Liver (tissue), 9 donors: ENCODE measurements around the gene ADRA2C. TPM values are rescaled to one million over a fixed set of nuclear protein-coding genes. Genes with fewer than 3 reads are reported as not detected.

ENCODE experiments used
- DNase-seq: peaks from one replicate; pipeline ENCODE4 v3.0.0-alpha.2; 2017; ENCODE audit warnings: low spot score
- H3K27ac ChIP-seq, 2 donors: one replicate each; pipeline ENCODE4 v1.7.0; 2013; ENCODE audit warnings: inconsistent platforms in 2 of 2, low read length in 2 of 2, control low read depth in 1 of 2, low read depth in 1 of 2, mild to moderate bottlenecking in 1 of 2
- H3K27me3 ChIP-seq, 4 donors: one replicate each; pipeline versions ENCODE4 v1.6.1 to v1.7.0; 2013; ENCODE audit warnings: low read length in 3 of 4, inconsistent platforms in 1 of 4, mild to moderate bottlenecking in 1 of 4, moderate library complexity in 1 of 4; ENCODE audit not compliant: control insufficient read depth in 4 of 4, insufficient read depth in 4 of 4
- H3K36me3 ChIP-seq, 4 donors: one replicate each; pipeline versions ENCODE4 v1.6.1 to v1.7.0; 2013; ENCODE audit warnings: low read length in 3 of 4, mild to moderate bottlenecking in 3 of 4, low read depth in 1 of 4, moderate library complexity in 1 of 4; ENCODE audit not compliant: control insufficient read depth in 4 of 4, insufficient read depth in 3 of 4
- H3K4me1 ChIP-seq, 4 donors: one replicate each; pipeline versions ENCODE4 v1.6.1 to v1.7.0; 2013; ENCODE audit warnings: low read length in 3 of 4, mild to moderate bottlenecking in 3 of 4, moderate library complexity in 1 of 4; ENCODE audit not compliant: control insufficient read depth in 4 of 4, insufficient read depth in 4 of 4
- H3K4me3 ChIP-seq, 3 donors: one replicate each; pipeline versions ENCODE4 v1.6.1 to v1.7.0; 2013; ENCODE audit warnings: low read length in 3 of 3, control low read depth in 1 of 3, low read depth in 1 of 3, mild to moderate bottlenecking in 1 of 3
- H3K9ac ChIP-seq, 2 donors: one replicate each; pipeline ENCODE4 v1.7.0; 2013; ENCODE audit warnings: low read length in 2 of 2, mild to moderate bottlenecking in 2 of 2, moderate library complexity in 2 of 2, control low read depth in 1 of 2, low read depth in 1 of 2
- H3K9me3 ChIP-seq, 4 donors: one replicate each; pipeline versions ENCODE4 v1.6.1 to v1.7.0; 2013; ENCODE audit warnings: low read length in 3 of 4; ENCODE audit not compliant: control insufficient read depth in 4 of 4
- EGR1 ChIP-seq, 2 donors: IDR thresholded peaks; 2 replicates each; pipeline ENCODE4 v1.6.1; 2016 to 2018; ENCODE audit warnings: antibody characterized with exemption in 2 of 2, low read depth in 2 of 2
- FOXA1 ChIP-seq: IDR thresholded peaks from 2 replicates; pipeline ENCODE4 v1.6.1; 2016; ENCODE audit warnings: antibody characterized with exemption
- FOXA2 ChIP-seq: IDR thresholded peaks from 2 replicates; pipeline ENCODE4 v1.6.1; 2016; ENCODE audit warnings: antibody characterized with exemption
- GABPA ChIP-seq, 2 donors: IDR thresholded peaks in 1 of 2; conservative IDR thresholded peaks in 1 of 2; 2 replicates each; pipeline ENCODE4 v1.6.1; 2016; ENCODE audit warnings: antibody characterized with exemption in 2 of 2, mild to moderate bottlenecking in 1 of 2, moderate library complexity in 1 of 2
- HNF4A ChIP-seq, 2 donors: conservative IDR thresholded peaks; 2 replicates each; pipeline ENCODE4 v1.6.1; 2016; ENCODE audit warnings: antibody characterized with exemption in 2 of 2, mild to moderate bottlenecking in 2 of 2
- HNF4G ChIP-seq: IDR thresholded peaks from 2 replicates; pipeline ENCODE4 v1.6.1; 2016; ENCODE audit warnings: antibody characterized with exemption
- JUND ChIP-seq, 2 donors: IDR thresholded peaks; 2 replicates each; pipeline ENCODE4 v1.6.1; 2016; ENCODE audit warnings: antibody characterized with exemption in 2 of 2
- NR2F2 ChIP-seq: IDR thresholded peaks from 2 replicates; pipeline ENCODE4 v1.6.1; 2016; ENCODE audit warnings: antibody characterized with exemption
- RAD21 ChIP-seq, 2 donors: IDR thresholded peaks; 2 replicates each; pipeline ENCODE4 v1.6.1; 2016; ENCODE audit warnings: antibody characterized with exemption in 2 of 2, mild to moderate bottlenecking in 2 of 2
- RXRA ChIP-seq, 2 donors: IDR thresholded peaks; 2 replicates each; pipeline ENCODE4 v1.6.1; 2017 to 2018; ENCODE audit warnings: antibody characterized with exemption in 2 of 2, mild to moderate bottlenecking in 1 of 2
- TAF1 ChIP-seq: conservative IDR thresholded peaks from 2 replicates; pipeline ENCODE4 v1.6.1; 2016; ENCODE audit warnings: antibody characterized with exemption, mild to moderate bottlenecking
- YY1 ChIP-seq: IDR thresholded peaks from 2 replicates; pipeline ENCODE4 v1.6.1; 2016; ENCODE audit warnings: antibody characterized with exemption, mild to moderate bottlenecking
- WGBS: extraction: QIAGEN DNeasy Blood & Tissue Kit; methylation state at CpG from one replicate; pipeline ENCODE4 v1.1.7; 2013; 5-methylcytosine and 5-hydroxymethylcytosine counted together
- polyA plus RNA-seq, 2 donors: library from polyadenylated mRNA; stranded (reverse) in 1 of 2; unstranded in 1 of 2; fragments of 200-250 nt in 1 of 2; fragments of >200 nt in 1 of 2; fragmentation: Nextera tagmentation in 1 of 2; extraction: Ambion mirVana in 1 of 2; gene quantifications; one replicate each; pipeline versions ENCODE4 v1.2.1 to v1.2.3, GENCODE V29; 2013 to 2015
- total RNA-seq, 2 donors: library from RNA; depleted of rRNA; stranded (reverse); fragments of >200 nt; gene quantifications; one replicate each; pipeline ENCODE4 v1.2.3, GENCODE V29; 2014
- TF ChIP-seq, protein P1 (sequence below): fragments of 150-350 bp; IDR thresholded peaks from 2 replicates; pipeline ENCODE4 v1.5.1; 2017; ENCODE audit warnings: improper control_type of control experiment, low read depth, low read length; ENCODE audit not compliant: missing input control
- TF ChIP-seq, protein P2 (sequence below): IDR thresholded peaks from 2 replicates; pipeline ENCODE4 v1.6.1; 2016; ENCODE audit warnings: antibody characterized with exemption
- TF ChIP-seq, protein P3 (sequence below): IDR thresholded peaks from 2 replicates; pipeline ENCODE4 v1.6.1; 2016; ENCODE audit warnings: antibody characterized with exemption, mild to moderate bottlenecking
- donor health status: healthy.
- donor health status: healthy.
- donor health status: healthy.
- donor health status: healthy.
- donor health status: healthy.

ADRA2C gene
- total and polyA plus RNA-seq, 4 donors: 0.19 to 1.1 (median 0.28) TPM; not detected in 1

DNA sequence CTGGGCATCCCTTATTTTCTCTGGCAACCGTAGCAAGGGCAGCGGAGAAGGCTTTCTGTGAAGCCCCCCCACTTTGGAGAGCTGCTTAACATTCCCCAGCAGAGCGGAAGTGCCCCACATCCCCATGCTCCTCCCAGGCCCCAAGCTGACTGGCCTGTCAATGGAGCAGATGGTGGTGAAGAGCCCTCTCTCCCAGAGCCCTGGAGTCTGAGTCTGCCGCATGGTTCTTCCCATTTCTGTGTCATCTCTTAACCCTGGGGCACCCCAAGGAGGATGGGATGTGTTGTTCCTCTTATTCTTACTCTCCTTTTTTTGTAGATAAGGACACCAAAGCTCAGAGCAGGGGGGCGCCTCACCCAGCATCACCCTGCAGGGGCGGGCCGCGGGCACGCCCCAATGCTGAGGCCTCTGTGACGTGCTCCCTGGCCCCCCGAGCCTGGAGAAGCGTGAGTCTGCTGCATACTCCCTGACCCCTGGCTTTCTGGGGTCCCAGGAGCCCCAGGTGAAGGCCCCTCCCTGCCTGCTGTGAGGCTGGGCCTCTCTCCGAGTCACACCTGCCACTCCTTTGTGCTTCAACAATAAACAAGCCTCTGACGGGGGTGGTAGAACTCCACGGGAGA is 35.9 kb downstream of the ADRA2C start (continued):
- no peak for TF ChIP-seq GABPA (IDR thresholded peaks at IDR 0.05 in 1 of 2, conservative IDR thresholded peaks at IDR 0.05 in 1 of 2)
- TF ChIP-seq TAF1: no peak

DNA sequence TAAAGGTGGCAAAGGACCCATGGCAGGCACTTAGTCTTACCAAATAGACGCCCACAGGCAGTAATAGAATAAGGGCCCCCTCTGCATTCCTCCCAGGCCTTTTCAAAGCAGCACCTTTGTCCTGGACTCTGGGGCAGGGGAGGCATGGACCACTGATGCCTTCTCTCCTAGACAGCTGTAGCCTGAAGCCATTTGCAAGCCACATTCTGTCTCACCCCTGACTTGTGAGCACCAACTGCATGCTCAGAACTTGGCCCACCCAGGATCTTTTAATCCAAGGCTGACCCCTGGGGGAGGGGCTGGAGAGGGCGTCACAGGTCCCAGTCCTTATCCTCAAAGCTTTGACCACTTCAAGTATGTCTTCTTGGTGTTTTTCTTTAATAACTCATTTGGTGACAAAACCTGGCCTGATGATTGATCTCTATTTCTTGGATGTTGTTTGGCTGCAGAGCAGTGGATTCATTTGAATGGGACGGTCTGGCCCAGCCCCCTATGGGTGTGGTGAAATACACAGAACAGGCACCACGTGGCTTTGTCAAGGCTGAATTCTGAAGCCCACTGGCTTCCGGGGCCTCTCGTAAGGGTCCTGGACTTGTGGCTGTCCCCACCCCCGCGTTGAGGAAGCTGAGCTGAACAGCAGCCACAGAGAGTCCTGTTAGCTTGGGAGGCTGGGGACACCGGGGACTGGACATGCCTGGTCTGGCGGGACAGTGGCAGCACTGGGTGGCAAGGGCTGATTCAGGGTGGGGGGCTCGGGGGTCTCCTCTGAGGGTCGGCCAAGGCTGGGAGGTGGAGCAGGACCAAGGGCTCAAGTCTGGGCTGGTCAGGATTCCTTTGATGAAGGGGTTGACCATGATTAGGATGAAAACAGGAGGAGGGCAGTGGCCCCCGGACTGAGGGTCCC is 36.6 kb downstream of the ADRA2C start:
- Histone ChIP-seq H3K9me3 (no peaks in the 10 kb centered on the region), H3K27me3 (peaks cover 0 to 2% (median 0%) of the 10 kb centered on the region in 4 donors), H3K9ac (no peak overlapping the region), H3K27ac (no peak overlapping the region), H3K4me3 (no peak overlapping the region), H3K4me1 (no peaks in the 10 kb centered on the region), H3K36me3 (no peaks in the 10 kb centered on the region)
- DNase-seq: no peak
- no peak for TF ChIP-seq YY1
- no peak for TF ChIP-seq RXRA (IDR thresholded peaks at IDR 0.05)
- no peak for TF ChIP-seq FOXA2
- TF ChIP-seq HNF4A (conservative IDR thresholded peaks at IDR 0.05): no peak
- TF ChIP-seq RAD21 (IDR thresholded peaks at IDR 0.05): no peak
- no peak for TF ChIP-seq EGR1 (IDR thresholded peaks at IDR 0.05; ENCODE audit: low read depth in 2 of 2)
- TF ChIP-seq, protein P1, sequence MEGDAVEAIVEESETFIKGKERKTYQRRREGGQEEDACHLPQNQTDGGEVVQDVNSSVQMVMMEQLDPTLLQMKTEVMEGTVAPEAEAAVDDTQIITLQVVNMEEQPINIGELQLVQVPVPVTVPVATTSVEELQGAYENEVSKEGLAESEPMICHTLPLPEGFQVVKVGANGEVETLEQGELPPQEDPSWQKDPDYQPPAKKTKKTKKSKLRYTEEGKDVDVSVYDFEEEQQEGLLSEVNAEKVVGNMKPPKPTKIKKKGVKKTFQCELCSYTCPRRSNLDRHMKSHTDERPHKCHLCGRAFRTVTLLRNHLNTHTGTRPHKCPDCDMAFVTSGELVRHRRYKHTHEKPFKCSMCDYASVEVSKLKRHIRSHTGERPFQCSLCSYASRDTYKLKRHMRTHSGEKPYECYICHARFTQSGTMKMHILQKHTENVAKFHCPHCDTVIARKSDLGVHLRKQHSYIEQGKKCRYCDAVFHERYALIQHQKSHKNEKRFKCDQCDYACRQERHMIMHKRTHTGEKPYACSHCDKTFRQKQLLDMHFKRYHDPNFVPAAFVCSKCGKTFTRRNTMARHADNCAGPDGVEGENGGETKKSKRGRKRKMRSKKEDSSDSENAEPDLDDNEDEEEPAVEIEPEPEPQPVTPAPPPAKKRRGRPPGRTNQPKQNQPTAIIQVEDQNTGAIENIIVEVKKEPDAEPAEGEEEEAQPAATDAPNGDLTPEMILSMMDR: no peak
- TF ChIP-seq, protein P2, sequence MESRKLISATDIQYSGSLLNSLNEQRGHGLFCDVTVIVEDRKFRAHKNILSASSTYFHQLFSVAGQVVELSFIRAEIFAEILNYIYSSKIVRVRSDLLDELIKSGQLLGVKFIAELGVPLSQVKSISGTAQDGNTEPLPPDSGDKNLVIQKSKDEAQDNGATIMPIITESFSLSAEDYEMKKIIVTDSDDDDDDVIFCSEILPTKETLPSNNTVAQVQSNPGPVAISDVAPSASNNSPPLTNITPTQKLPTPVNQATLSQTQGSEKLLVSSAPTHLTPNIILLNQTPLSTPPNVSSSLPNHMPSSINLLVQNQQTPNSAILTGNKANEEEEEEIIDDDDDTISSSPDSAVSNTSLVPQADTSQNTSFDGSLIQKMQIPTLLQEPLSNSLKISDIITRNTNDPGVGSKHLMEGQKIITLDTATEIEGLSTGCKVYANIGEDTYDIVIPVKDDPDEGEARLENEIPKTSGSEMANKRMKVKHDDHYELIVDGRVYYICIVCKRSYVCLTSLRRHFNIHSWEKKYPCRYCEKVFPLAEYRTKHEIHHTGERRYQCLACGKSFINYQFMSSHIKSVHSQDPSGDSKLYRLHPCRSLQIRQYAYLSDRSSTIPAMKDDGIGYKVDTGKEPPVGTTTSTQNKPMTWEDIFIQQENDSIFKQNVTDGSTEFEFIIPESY: no peak
- TF ChIP-seq FOXA1: no peak
- TF ChIP-seq, protein P3, sequence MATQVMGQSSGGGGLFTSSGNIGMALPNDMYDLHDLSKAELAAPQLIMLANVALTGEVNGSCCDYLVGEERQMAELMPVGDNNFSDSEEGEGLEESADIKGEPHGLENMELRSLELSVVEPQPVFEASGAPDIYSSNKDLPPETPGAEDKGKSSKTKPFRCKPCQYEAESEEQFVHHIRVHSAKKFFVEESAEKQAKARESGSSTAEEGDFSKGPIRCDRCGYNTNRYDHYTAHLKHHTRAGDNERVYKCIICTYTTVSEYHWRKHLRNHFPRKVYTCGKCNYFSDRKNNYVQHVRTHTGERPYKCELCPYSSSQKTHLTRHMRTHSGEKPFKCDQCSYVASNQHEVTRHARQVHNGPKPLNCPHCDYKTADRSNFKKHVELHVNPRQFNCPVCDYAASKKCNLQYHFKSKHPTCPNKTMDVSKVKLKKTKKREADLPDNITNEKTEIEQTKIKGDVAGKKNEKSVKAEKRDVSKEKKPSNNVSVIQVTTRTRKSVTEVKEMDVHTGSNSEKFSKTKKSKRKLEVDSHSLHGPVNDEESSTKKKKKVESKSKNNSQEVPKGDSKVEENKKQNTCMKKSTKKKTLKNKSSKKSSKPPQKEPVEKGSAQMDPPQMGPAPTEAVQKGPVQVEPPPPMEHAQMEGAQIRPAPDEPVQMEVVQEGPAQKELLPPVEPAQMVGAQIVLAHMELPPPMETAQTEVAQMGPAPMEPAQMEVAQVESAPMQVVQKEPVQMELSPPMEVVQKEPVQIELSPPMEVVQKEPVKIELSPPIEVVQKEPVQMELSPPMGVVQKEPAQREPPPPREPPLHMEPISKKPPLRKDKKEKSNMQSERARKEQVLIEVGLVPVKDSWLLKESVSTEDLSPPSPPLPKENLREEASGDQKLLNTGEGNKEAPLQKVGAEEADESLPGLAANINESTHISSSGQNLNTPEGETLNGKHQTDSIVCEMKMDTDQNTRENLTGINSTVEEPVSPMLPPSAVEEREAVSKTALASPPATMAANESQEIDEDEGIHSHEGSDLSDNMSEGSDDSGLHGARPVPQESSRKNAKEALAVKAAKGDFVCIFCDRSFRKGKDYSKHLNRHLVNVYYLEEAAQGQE: no peak
- TF ChIP-seq HNF4G: no peak
- TF ChIP-seq NR2F2: no peak
- TF ChIP-seq JUND (IDR thresholded peaks at IDR 0.05): no peak
- 47% methylated on average over 13 of the region's 13 CpGs for WGBS
